HS-27A (cell line): ENCODE data around the gene VCL.
"Not testable (repeated sequence)": the region's sequence is repeated elsewhere in the genome, so short reads cannot be mapped to it uniquely, and the experiment has no call there.

Experiments
- DNase-seq: peaks from one replicate; pipeline ENCODE4 v3.0.0-alpha.2; 2012; ENCODE audit warnings: low read depth, missing footprints

The VCL gene

GRCh38 chr10:73997787-73998622 lies at the start of gene VCL:
Gene VCL, plus strand, starts transcription at chr10:73998116. Its CDS starts 92 bp downstream, at chr10:73998208.
- DNase-seq = peak; percentile 70

GRCh38 chr10:73948947-73949633 lies 48.8 kb upstream of the VCL start:
- DNase-seq = no peak

GRCh38 chr10:73950155-73950948 lies 47.6 kb upstream of the VCL start:
- DNase-seq = no peak

GRCh38 chr10:73953665-73954064 lies 44.3 kb upstream of the VCL start:
- no peak for DNase-seq

GRCh38 chr10:73954737-73955136 lies 43.2 kb upstream of the VCL start:
- DNase-seq = no peak

GRCh38 chr10:73955719-73956118 lies 42.2 kb upstream of the VCL start:
- DNase-seq = no peak

GRCh38 chr10:73956476-73957359 lies 41.2 kb upstream of the VCL start:
- no peak for DNase-seq

- DNase-seq = no peak
Observed at GRCh38 chr10:73959484-73960243, 38.3 kb upstream of the VCL start.

GRCh38 chr10:73962386-73962785 lies 35.5 kb upstream of the VCL start:
- DNase-seq = no peak

- not testable (repeated sequence) for DNase-seq
Observed at GRCh38 chr10:73963533-73963932, 34.4 kb upstream of the VCL start.

GRCh38 chr10:73964743-73965142 lies 33.2 kb upstream of the VCL start:
- no peak for DNase-seq

GRCh38 chr10:73965267-73965889 lies 32.5 kb upstream of the VCL start:
- not testable (repeated sequence) for DNase-seq

- DNase-seq = peak; percentile 84
Observed at GRCh38 chr10:73965890-73966768, 31.8 kb upstream of the VCL start.

- DNase-seq = no peak
Observed at GRCh38 chr10:73967022-73967429, 30.9 kb upstream of the VCL start.

- DNase-seq = no peak
Observed at GRCh38 chr10:73967544-73967943, 30.4 kb upstream of the VCL start.

GRCh38 chr10:73968098-73968521 lies 29.8 kb upstream of the VCL start:
- DNase-seq = no peak

- DNase-seq = no peak
Observed at GRCh38 chr10:73969224-73969841, 28.6 kb upstream of the VCL start.

GRCh38 chr10:73970845-73971244 lies 27.1 kb upstream of the VCL start:
- no peak for DNase-seq
